HL-60 (cell line): ENCODE data around the gene HIRA.

Experiments
- CTCF ChIP-seq: IDR thresholded peaks from one replicate; pipeline ENCODE4 v1.5.1; 2011; ENCODE audit warnings: low read length, control low read depth, inconsistent platforms; ENCODE audit not compliant: insufficient read depth
- GABPA ChIP-seq: IDR thresholded peaks from 2 replicates; pipeline ENCODE4 v1.6.1; 2012; ENCODE audit warnings: low read depth
- POLR2AphosphoS5 ChIP-seq: IDR thresholded peaks from 2 replicates; pipeline ENCODE4 v1.6.1; 2012; ENCODE audit warnings: low read depth
- REST ChIP-seq: IDR thresholded peaks from 2 replicates; pipeline ENCODE4 v1.6.1; 2012; ENCODE audit warnings: low read depth; ENCODE audit not compliant: insufficient replicate concordance
- SPI1 ChIP-seq: IDR thresholded peaks from 2 replicates; pipeline ENCODE4 v1.6.1; 2012; ENCODE audit warnings: low read depth, mild to moderate bottlenecking, borderline replicate concordance

- no peak for TF ChIP-seq POLR2AphosphoS5
- no peak for TF ChIP-seq CTCF
- no peak for TF ChIP-seq REST
- TF ChIP-seq SPI1, result no peak
- no peak for TF ChIP-seq GABPA
Observed at GRCh38 chr22:19478045-19478900, 46.7 kb upstream of the HIRA start.
